Stimulated activated CD4-positive, alpha-beta T cell treated with anti-CD3 and anti-CD28 coated beads, Interleukin-4, amount 100 ng/mL, for 4 hours (primary cell): ENCODE measurements around the gene CLSTN2.

Experiments
- DNase-seq, 2 experiments: peaks; one replicate each; pipeline ENCODE4 v3.0.0-alpha.2; 2020

CLSTN2 gene

GRCh38 chr3:140246578-140246977, 311.6 kb downstream of the CLSTN2 start:
- DNase-seq: no peak

- no peak for DNase-seq
Measured at GRCh38 chr3:140247775-140248174, 312.8 kb downstream of the CLSTN2 start.

- no peak for DNase-seq
Measured at GRCh38 chr3:140249188-140249587, 314.2 kb downstream of the CLSTN2 start.

DNA sequence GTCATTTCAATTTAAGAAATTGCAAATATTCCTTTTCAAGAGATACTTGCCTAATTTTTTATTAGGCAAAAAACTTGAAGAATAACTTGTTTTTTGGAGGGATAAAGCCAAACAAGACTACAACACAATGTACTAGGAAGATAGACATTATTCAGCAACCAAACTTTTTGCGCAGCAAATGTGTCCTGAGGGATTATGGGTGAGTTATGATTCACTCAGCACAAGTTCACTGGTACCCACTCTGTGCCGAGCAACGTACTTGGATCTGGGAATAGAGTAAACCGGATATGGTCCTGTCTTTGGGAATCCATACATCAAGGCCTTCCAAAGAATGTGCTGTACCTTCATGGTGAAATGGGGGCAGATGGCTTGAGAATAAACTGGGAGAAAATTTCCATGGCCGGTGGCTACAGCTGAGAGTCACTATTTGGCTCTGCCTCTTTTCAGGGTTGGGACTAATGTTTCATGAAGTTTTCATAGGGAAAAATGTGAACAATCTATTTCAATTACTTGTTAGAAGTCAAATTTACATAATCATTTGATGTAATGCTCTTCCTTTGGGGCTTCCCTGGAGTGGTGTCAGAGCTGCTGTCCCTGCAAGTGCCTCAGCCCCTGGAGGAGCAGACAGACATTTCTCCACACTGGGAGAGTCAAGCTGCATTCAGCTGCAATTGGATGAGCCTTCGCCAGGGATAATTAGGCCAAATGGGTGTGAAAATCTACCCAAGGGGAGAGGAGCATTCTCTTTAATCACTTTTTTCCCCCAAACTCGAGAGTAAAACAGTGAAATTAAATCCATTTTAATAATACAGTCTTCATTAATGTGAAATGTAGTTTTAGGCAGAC, 315.2 kb downstream of the CLSTN2 start:
- no peak for DNase-seq

GRCh38 chr3:140250945-140251344, 316.0 kb downstream of the CLSTN2 start:
- DNase-seq: no peak

- no peak for DNase-seq
Measured at GRCh38 chr3:140251678-140252077, 316.7 kb downstream of the CLSTN2 start.

GRCh38 chr3:140252812-140253656, 318.0 kb downstream of the CLSTN2 start:
- no peak for DNase-seq

- DNase-seq: no peak
Measured at GRCh38 chr3:140258222-140258724, 323.3 kb downstream of the CLSTN2 start.

GRCh38 chr3:140265302-140265701, 330.3 kb downstream of the CLSTN2 start:
- DNase-seq: no peak

DNA sequence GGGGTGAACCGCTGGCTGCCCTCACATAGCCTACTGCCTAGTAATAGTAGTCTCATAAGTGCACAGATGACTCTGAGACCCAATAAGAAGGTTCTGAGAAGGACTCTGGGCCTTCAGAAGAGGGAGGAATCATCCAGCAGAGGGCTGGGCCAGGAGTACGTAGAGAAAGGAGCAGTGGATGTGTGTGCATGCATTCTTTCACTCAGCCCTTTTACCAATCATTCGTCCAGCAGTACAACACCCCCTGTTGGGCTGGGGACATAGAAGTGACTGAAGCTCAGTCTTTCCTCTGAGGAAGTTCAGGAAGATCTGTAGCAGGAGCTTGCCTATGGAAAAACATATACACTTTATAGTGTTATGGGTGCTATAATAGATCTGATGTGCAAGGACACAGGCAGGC, 333.1 kb downstream of the CLSTN2 start:
- DNase-seq: no peak

GRCh38 chr3:140268610-140269009, 333.6 kb downstream of the CLSTN2 start:
- DNase-seq: no peak

GRCh38 chr3:140270329-140270728, 335.3 kb downstream of the CLSTN2 start:
- DNase-seq: no peak

DNA sequence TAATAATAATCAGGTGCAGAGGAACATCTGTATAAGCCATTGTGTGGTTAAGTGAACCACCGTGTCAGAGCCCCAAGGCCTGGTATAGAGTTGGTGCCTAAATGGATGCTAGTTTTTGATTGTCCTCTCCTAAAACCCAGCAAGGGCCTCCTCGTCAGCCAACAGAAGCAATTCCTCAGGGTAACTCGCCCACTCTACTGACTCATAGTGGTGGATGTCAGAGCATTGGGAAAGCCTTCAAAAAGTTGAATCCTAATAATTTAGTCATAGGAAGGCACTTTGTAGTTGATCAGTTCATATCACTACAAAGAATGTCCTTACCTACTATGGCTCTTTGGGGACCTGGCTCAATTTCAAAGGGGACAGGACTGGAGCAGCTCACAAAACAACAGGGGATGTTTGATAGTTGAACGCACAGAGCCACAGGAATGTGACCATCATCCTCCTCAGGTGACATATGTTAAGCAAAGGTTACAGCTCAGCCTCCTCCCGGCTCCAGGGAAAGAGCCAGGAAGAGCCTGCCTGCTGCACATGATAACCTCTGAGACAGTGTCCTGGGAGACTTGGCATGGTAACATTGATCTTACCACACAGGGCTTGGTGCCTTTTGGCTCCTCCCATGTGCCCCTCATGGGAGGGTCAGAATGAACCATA, 338.7 kb downstream of the CLSTN2 start:
- DNase-seq: no peak

DNA sequence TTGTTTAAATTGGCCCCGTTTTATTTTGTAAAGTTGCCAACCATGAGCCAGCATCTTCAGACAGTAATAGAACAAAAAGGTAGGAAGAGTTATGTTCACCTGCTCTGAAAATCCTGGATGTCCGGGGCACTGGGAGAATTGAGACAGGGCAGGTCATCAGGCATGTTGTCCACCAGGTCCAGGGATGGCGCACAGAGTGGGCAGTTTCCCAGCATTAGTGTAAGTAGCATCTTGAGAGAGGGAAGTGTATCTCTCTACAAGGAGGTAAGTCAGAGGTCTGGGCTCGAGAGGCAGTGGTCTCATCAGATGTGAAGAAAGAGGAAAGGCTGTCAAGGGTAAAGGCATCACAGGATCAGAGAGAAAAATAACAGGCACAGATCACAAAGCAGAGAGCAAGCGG, 339.4 kb downstream of the CLSTN2 start:
- DNase-seq: no peak

GRCh38 chr3:140276703-140277102, 341.7 kb downstream of the CLSTN2 start:
- no peak for DNase-seq

GRCh38 chr3:140277886-140278285, 342.9 kb downstream of the CLSTN2 start:
- no peak for DNase-seq

DNA sequence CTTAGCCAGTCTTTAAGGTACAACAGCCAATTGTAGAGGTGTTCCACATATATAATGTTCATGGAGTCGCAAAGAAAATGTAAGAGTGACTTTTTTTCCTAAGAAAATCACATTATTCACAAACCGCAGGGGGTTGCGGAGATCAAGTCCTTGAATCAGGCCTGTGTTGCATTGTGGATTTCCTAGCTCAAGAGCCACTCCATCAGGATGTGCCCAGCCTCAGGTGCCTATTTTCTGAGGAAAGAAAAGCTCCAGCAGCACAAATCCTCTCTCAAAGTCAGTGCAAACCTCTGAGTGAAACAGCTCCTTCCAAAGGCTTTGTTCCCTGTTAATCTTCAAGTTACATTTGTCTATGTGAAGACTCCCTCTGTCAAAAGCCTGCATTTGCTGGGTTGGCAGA, 349.4 kb downstream of the CLSTN2 start:
- no peak for DNase-seq

GRCh38 chr3:140285380-140285779, 350.4 kb downstream of the CLSTN2 start:
- no peak for DNase-seq

DNA sequence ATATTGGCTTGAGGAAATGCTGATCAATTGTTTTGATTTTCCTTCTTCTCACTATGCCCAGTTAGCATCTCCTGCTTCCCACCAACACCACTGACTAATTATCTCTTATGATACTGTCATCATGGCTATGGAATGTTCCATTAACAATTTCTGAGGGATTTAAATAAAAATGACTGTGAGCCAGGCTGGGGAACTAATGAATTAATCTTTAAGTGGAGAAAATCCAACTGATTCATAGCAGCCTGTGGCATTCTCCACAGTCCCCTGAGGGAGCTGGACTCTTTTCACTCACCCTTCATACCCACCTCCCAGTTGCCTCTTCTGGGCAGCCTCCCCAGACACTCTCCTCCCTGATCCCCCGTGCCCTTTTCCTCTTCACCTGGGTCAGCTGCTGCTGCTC, 353.6 kb downstream of the CLSTN2 start:
- DNase-seq: no peak

- no peak for DNase-seq
Measured at GRCh38 chr3:140290105-140290504, 355.1 kb downstream of the CLSTN2 start.

GRCh38 chr3:140292170-140292569, 357.2 kb downstream of the CLSTN2 start:
- DNase-seq: no peak

- DNase-seq: no peak
Measured at GRCh38 chr3:140292684-140293083, 357.7 kb downstream of the CLSTN2 start.

DNA sequence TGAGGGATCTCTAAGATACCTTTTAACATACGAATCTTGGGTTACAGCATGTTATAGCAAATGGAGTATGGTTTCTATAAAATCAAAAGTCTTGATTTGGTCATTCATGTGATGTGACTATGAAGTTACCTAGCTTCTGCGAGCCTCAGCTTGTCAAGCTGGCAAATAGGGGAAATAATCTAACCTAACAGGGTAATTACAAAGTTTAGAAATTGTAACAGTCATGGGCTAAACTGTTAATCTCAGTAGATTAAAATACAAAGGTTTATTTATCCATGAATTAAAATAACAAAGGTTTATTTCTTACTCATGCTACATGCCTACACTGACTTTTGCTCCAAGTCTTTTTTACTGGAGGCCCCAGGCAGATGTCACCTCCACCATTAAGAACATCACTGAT, 359.1 kb downstream of the CLSTN2 start:
- DNase-seq: no peak
